AG04449 (cell line): ENCODE data around the gene C10orf95.

Source experiments
- CTCF ChIA-PET: fragments of 350-600 bp; formaldehyde crosslinking; extraction: SDS; loops from one replicate; lab custom pipeline; 2021; ENCODE audit warnings: antibody characterized with exemption; lab: Yijun Ruan, JAX
- POLR2A ChIA-PET: fragments of 400-600, 350-600 bp; formaldehyde crosslinking; extraction: SDS; loops from one replicate; lab custom pipeline; 2020; ENCODE audit warnings: antibody characterized with exemption, inconsistent platforms; lab: Yijun Ruan, JAX
- DNase-seq: peaks from one replicate; pipeline ENCODE4 v3.0.0-alpha.2; 2010; ENCODE audit warnings: low read depth, low spot score
- H3K4me3 ChIP-seq: 2 replicates; pipeline ENCODE4 v1.5.1; 2011; ENCODE audit warnings: low read depth, mild to moderate bottlenecking, control low read depth, low read length
- TF ChIP-seq, protein P1 (sequence below): IDR thresholded peaks from one replicate; pipeline ENCODE4 v1.5.1; 2011; ENCODE audit warnings: mild to moderate bottlenecking, moderate library complexity, low read length, control low read depth, inconsistent platforms; ENCODE audit not compliant: insufficient read depth; ENCODE audit errors: missing control alignments

C10orf95 gene

DNA sequence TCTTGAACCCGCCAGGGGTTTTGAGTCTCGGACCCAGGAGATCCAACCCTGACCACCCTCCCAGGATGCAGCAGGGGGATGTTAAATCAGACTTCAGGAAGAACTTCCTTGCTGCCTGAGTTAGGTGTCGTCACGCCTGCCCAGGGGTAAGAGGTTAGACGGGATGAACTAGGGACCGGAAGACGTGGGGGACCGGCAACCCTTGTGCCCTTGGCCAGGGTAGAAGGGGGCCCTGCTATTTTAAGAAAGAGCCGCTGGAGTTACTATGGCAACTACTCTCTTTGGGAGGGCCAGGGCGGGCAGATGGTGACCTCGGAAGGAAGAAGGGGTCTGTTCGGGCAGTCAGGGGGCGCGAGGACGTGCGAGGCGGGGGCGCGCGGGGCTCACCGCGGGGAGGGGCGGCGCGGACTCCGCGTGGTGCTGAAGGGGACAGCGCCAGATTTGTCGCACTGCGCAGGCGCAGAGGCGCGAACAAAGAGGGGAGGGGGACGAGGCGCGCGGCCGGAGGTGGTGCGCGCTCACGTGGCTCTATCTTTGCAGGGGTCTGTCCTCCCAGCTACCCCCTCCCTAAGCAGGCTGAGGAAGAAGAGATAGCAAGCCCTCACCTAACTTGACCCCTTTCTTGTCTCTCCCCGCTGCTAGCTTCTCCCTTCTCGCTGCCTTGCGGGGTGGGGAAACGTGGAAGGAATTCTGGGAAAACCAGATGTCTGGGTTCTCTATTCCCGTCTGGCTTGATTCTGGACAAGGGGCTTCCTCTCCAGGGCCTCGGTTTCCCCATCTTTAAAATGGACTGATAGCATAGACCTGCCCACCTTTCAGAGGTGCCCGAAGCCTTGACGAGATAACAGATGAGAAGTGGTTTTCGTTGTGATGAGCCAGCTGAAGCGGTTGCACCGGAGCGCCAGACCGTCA, 31.8 kb downstream of the C10orf95 start:
- ChIA-PET CTCF (interaction anchor here (0.9 to 9.9 kb wide), 10 partner anchors 8 to 190 kb away, joined by 3 to 157 read pairs (median 8); partner anchors contain the start of genes ACTR1A, ELOVL3 and NFKB2), POLR2A (interaction anchor here (1.2 to 3.9 kb wide), 2 partner anchors 13 to 15 kb away, joined by 4 to 31 read pairs; partner anchors contain the start of gene CUEDC2)
- DNase-seq: no peak
- TF ChIP-seq, protein P1, sequence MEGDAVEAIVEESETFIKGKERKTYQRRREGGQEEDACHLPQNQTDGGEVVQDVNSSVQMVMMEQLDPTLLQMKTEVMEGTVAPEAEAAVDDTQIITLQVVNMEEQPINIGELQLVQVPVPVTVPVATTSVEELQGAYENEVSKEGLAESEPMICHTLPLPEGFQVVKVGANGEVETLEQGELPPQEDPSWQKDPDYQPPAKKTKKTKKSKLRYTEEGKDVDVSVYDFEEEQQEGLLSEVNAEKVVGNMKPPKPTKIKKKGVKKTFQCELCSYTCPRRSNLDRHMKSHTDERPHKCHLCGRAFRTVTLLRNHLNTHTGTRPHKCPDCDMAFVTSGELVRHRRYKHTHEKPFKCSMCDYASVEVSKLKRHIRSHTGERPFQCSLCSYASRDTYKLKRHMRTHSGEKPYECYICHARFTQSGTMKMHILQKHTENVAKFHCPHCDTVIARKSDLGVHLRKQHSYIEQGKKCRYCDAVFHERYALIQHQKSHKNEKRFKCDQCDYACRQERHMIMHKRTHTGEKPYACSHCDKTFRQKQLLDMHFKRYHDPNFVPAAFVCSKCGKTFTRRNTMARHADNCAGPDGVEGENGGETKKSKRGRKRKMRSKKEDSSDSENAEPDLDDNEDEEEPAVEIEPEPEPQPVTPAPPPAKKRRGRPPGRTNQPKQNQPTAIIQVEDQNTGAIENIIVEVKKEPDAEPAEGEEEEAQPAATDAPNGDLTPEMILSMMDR: no peak
- peak overlapping the region; percentile 92 for H3K4me3 ChIP-seq

- ChIA-PET CTCF (interaction anchor here (10.3 kb wide), 1 partner anchor 21 kb away, joined by 161 read pairs; the partner anchor contains the start of gene NFKB2), POLR2A (no interaction called here)
- no peak for DNase-seq
- peak within 1 kb of the TSS; percentile 92 for H3K4me3 ChIP-seq
- TF ChIP-seq, protein P1: no peak
These were observed 32.6 kb downstream of the C10orf95 start, which contains the start of gene PSD for GRCh38 chr10:102418622-102419268. Gene PSD (minus strand): TSS chr10:102418785. CDS start chr10:102417038, 1,747 bp downstream.

DNA sequence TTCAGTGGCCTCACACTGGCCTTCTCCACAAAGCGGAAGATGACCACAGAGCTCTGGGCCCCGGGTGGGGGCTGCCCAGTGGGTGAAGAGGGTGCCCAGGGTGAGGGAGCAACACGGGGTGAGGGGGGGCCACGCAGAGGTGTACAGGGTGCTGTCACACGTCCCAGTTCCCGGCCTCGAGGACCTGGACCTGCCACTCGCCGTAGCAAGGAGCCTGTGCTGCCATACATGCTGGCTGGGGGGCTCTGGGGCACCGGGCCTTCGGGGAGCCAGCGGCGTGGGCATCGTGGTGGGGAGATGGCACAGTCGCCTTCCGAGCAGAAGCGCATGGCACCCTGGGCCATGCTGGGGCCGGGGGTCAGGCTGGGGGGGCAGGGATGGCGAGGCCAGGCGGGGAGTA, 34.6 kb downstream of the C10orf95 start:
- no peak overlapping the region for H3K4me3 ChIP-seq
- no peak for DNase-seq
- CTCF ChIA-PET: interaction anchor here (1.9 to 10.3 kb wide), 2 partner anchors 13 to 19 kb away, joined by 11 to 161 read pairs; partner anchors contain the start of gene NFKB2
- TF ChIP-seq, protein P1: no peak
- POLR2A ChIA-PET: no interaction called here

DNA sequence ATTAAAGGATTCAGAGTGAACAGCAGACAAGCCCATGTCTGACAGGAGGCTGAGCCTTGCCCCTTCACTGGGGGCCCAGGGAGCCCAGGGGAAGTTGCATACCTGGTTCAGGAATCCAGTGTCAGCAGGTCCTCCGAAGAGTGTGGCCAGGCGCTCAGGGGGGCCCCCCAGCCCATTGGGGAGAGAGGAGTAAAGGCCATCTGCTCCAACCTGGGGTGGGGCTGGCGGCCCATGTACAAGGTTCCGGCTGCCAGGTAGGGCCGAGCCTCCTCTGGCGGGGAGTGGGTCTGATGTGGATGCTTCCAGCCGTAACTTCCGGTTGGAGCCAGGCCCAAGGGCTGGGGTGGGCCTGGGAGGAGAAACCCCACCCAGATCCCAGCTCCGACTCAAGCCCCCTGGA, 35.1 kb downstream of the C10orf95 start:
- ChIA-PET POLR2A (no interaction called here), CTCF (interaction anchor here (0.6 to 10.3 kb wide), 3 partner anchors 12 to 55 kb away, joined by 4 to 161 read pairs (median 11); partner anchors contain the start of gene NFKB2)
- TF ChIP-seq, protein P1: no peak
- H3K4me3 ChIP-seq: no peak overlapping the region
- DNase-seq: no peak

- CTCF ChIA-PET: interaction anchor here (1.9 to 10.3 kb wide), 2 partner anchors 11 to 17 kb away, joined by 11 to 161 read pairs; partner anchors contain the start of gene NFKB2
- TF ChIP-seq, protein P1: no peak
- no peak for DNase-seq
- POLR2A ChIA-PET: no interaction called here
- H3K4me3 ChIP-seq: no peak overlapping the region
These were observed 36.6 kb downstream of the C10orf95 start for GRCh38 chr10:102414749-102415148.
